IMR-90 (cell line): Measurements from ENCODE around the gene PTPRN2. TPM values are rescaled to one million over a fixed set of nuclear protein-coding genes. Genes with fewer than 3 reads are reported as not detected.

Experiments used
- ATAC-seq: fragments of 200-7000 bp; cut with Tn5 transposase; 2 replicates; pipeline ENCODE4 v1.9.1; 2020; ENCODE audit warnings: low read depth, mild to moderate bottlenecking, moderate library complexity
- BruUV-seq: library from RNA; stranded (reverse); fragments of 400-500 nt; replicated peaks from 2 replicates; lab custom pipeline; 2021; lab: Mats Ljungman, UMichigan
- CTCF ChIA-PET: fragments of 300-600 bp; formaldehyde crosslinking; extraction: SDS; loops from one replicate; lab custom pipeline; 2021; ENCODE audit warnings: antibody characterized with exemption; lab: Yijun Ruan, JAX
- POLR2A ChIA-PET: fragments of 300-600 bp; sonication (Branson Sonifier 250); formaldehyde crosslinking; loops from one replicate; lab custom pipeline; 2022; ENCODE audit warnings: antibody characterized with exemption; ENCODE audit not compliant: unreplicated experiment; lab: Charles Lee
- DNase-seq: peaks from one replicate; pipeline ENCODE4 v3.0.0; 2013
- H2AFZ ChIP-seq: replicated peaks from 2 replicates; pipeline ENCODE3; 2013; ENCODE audit warnings: low read length, mild to moderate bottlenecking; ENCODE audit not compliant: poor library complexity
- H2AK5ac ChIP-seq: 2 replicates; pipeline ENCODE4 v1.6.1; 2013; ENCODE audit warnings: low read depth, low read length, inconsistent platforms
- H2AK9ac ChIP-seq: replicated peaks from 2 replicates; pipeline ENCODE3; 2013; ENCODE audit warnings: mild to moderate bottlenecking, low read depth, low read length, moderate library complexity; ENCODE audit not compliant: poor library complexity
- H2BK120ac ChIP-seq: 2 replicates; pipeline ENCODE4 v1.6.1; 2013; ENCODE audit warnings: low read depth, low read length, inconsistent platforms
- H2BK15ac ChIP-seq: 3 replicates; pipeline ENCODE4 v1.6.1; 2013; ENCODE audit warnings: low read depth, low read length, inconsistent platforms
- H2BK20ac ChIP-seq: 2 replicates; pipeline ENCODE4 v1.6.1; 2013; ENCODE audit warnings: low read depth, mild to moderate bottlenecking, inconsistent platforms, low read length, moderate library complexity
- H2BK5ac ChIP-seq: 2 replicates; pipeline ENCODE4 v1.6.1; 2013; ENCODE audit warnings: mild to moderate bottlenecking, low read depth, low read length, inconsistent platforms; ENCODE audit not compliant: poor library complexity, severe bottlenecking
- H3K14ac ChIP-seq: replicated peaks from 2 replicates; pipeline ENCODE4 v1.6.1; 2013; ENCODE audit warnings: low read depth, low read length, inconsistent platforms
- H3K18ac ChIP-seq: 2 replicates; pipeline ENCODE4 v1.6.1; 2013; ENCODE audit warnings: low read depth, low read length, control low read depth
- H3K23ac ChIP-seq: 2 replicates; pipeline ENCODE4 v1.6.1; 2013; ENCODE audit warnings: low read depth, low read length, inconsistent platforms
- H3K27ac ChIP-seq: 2 replicates; pipeline ENCODE4 v1.5.1; 2013; ENCODE audit warnings: mild to moderate bottlenecking, control low read depth, low read length; ENCODE audit not compliant: insufficient read depth
- H3K27me3 ChIP-seq: 2 replicates; pipeline ENCODE4 v1.6.1; 2013; ENCODE audit warnings: low read length; ENCODE audit not compliant: control insufficient read depth, insufficient read depth
- H3K36me3 ChIP-seq: 2 replicates; pipeline ENCODE4 v1.6.1; 2013; ENCODE audit warnings: low read length, mixed read lengths; ENCODE audit not compliant: control insufficient read depth, insufficient read depth
- H3K4ac ChIP-seq: 2 replicates; pipeline ENCODE4 v1.6.1; 2013; ENCODE audit warnings: low read depth, low read length, inconsistent platforms
- H3K4me1 ChIP-seq: 2 replicates; pipeline ENCODE4 v1.6.1; 2013; ENCODE audit warnings: low read length, mixed read lengths; ENCODE audit not compliant: control insufficient read depth, insufficient read depth
- H3K4me2 ChIP-seq: 2 replicates; pipeline ENCODE4 v1.6.1; 2013; ENCODE audit warnings: low read depth, mild to moderate bottlenecking, control low read depth, low read length, moderate library complexity
- H3K4me3 ChIP-seq: 2 replicates; pipeline ENCODE4 v1.5.1; 2013; ENCODE audit warnings: low read depth, mild to moderate bottlenecking, control low read depth, low read length, moderate library complexity; ENCODE audit not compliant: insufficient read depth
- H3K56ac ChIP-seq: 2 replicates; pipeline ENCODE4 v1.6.1; 2013; ENCODE audit warnings: low read length, inconsistent platforms; ENCODE audit not compliant: insufficient read depth; ENCODE audit errors: extremely low read depth
- H3K79me1 ChIP-seq, 2 experiments: 2 replicates each; pipeline ENCODE4 v1.6.1; 2013; ENCODE audit warnings: low read length in 2 of 2, inconsistent platforms in 1 of 2, low read depth in 1 of 2
- H3K9ac ChIP-seq: 2 replicates; pipeline ENCODE4 v1.6.1; 2013; ENCODE audit warnings: low read depth, low read length, control low read depth
- H3K9me1 ChIP-seq: 2 replicates; pipeline ENCODE4 v1.6.1; 2013; ENCODE audit warnings: low read length, inconsistent platforms; ENCODE audit not compliant: insufficient read depth
- H3K9me3 ChIP-seq: 2 replicates; pipeline ENCODE4 v1.6.1; 2013; ENCODE audit warnings: low read length; ENCODE audit not compliant: control insufficient read depth, insufficient read depth
- H4K20me1 ChIP-seq: 2 replicates; pipeline ENCODE4 v1.6.1; 2013; ENCODE audit warnings: low read length, inconsistent platforms; ENCODE audit not compliant: insufficient read depth
- H4K5ac ChIP-seq: 2 replicates; pipeline ENCODE4 v1.6.1; 2013; ENCODE audit warnings: mild to moderate bottlenecking, low read depth, low read length, control low read depth
- H4K8ac ChIP-seq, 2 experiments: 2 replicates each; pipeline ENCODE4 v1.6.1; 2013; ENCODE audit warnings: low read depth in 2 of 2, low read length in 2 of 2, control low read depth in 1 of 2, inconsistent platforms in 1 of 2
- H4K91ac ChIP-seq: 2 replicates; pipeline ENCODE4 v1.6.1; 2013; ENCODE audit warnings: low read depth, low read length, inconsistent platforms; ENCODE audit not compliant: insufficient read depth
- BHLHE40 ChIP-seq: fragments of 150-350 bp; IDR thresholded peaks from 2 replicates; pipeline ENCODE4 v1.6.1; 2016; ENCODE audit warnings: mild to moderate bottlenecking, low read depth, low read length
- CEBPB ChIP-seq: IDR thresholded peaks from 2 replicates; pipeline ENCODE4 v1.6.1; 2012; ENCODE audit warnings: low read depth, low read length, improper control_type of control experiment
- FOS ChIP-seq: fragments of 150-350 bp; IDR thresholded peaks from 2 replicates; pipeline ENCODE4 v1.6.1; 2016; ENCODE audit warnings: low read depth, low read length
- MXI1 ChIP-seq: IDR thresholded peaks from 2 replicates; pipeline ENCODE4 v1.6.1; 2012; ENCODE audit warnings: low read depth, mild to moderate bottlenecking, low read length, moderate library complexity, borderline replicate concordance
- NFE2L2 ChIP-seq: fragments of 150-350 bp; IDR thresholded peaks from 2 replicates; pipeline ENCODE4 v1.6.1; 2016; ENCODE audit warnings: low read depth, mild to moderate bottlenecking, low read length
- RAD21 ChIP-seq: IDR thresholded peaks from 2 replicates; pipeline ENCODE4 v1.6.1; 2012; ENCODE audit warnings: low read length, improper control_type of control experiment
- RCOR1 ChIP-seq: IDR thresholded peaks from 2 replicates; pipeline ENCODE4 v1.6.1; 2012; ENCODE audit warnings: mild to moderate bottlenecking, low read length, improper control_type of control experiment; ENCODE audit not compliant: insufficient replicate concordance
- RFX5 ChIP-seq: IDR thresholded peaks from 2 replicates; pipeline ENCODE4 v1.8.0; 2012; ENCODE audit warnings: low read depth, mild to moderate bottlenecking, low read length, moderate library complexity
- WGBS, 2 experiments: methylation state at CpG; one replicate each; pipeline versions ENCODE4 v1.1.5 to v1.1.7; 2013; ENCODE audit warnings: missing lambda C conversion rate in 2 of 2; ENCODE audit not compliant: insufficient read length in 1 of 2; ENCODE audit errors: extremely low coverage in 2 of 2; 5-methylcytosine and 5-hydroxymethylcytosine counted together
- dilution Hi-C: fragments of 300-500 bp; cut with HindIII; formaldehyde crosslinking; loops from one replicate; pipeline ENCODE4 v1.14.3; 2018; ENCODE audit warnings: low sequenced_read_pairs; ENCODE audit not compliant: unreplicated experiment
- in situ Hi-C: fragments of 300-500 bp; cut with MboI; formaldehyde crosslinking; loops from 3 replicates; pipeline ENCODE4 v1.14.3; 2019; ENCODE audit warnings: low sequenced_read_pairs, inconsistent platforms, mixed read lengths
- intact Hi-C: fragments of 100-400 bp; cut with micrococcal nuclease; formaldehyde crosslinking; loops from 2 replicates; pipeline ENCODE4 v1.10.0; 2022
- polyA plus RNA-seq, 3 experiments: library from polyadenylated mRNA; depleted of rRNA; stranded (reverse); fragments of >200 nt; gene quantifications; 2 replicates each; pipeline ENCODE4 v1.2.3, GENCODE V29; 2012; ENCODE audit warnings: low replicate concordance in 1 of 3
- total RNA-seq: library from RNA; depleted of rRNA; stranded (reverse); fragments of >200 nt; gene quantifications from 2 replicates; pipeline ENCODE4 v1.2.3, GENCODE V29; 2012
- TF ChIP-seq, protein P1 (sequence below): conservative IDR thresholded peaks from 2 replicates; pipeline ENCODE4 v1.5.1; 2012; ENCODE audit warnings: mild to moderate bottlenecking, low read depth, low read length, improper control_type of control experiment
- TF ChIP-seq, protein P2 (sequence below): fragments of 150-350 bp; IDR thresholded peaks from 2 replicates; pipeline ENCODE4 v1.6.1; 2016; ENCODE audit warnings: low read depth, mild to moderate bottlenecking, low read length, moderate library complexity, borderline replicate concordance

PTPRN2 gene
- total and polyA plus RNA-seq, 2 of the 4 experiments (the other 2 are of a cell fraction) = 0.03 TPM; not detected in 1

DNA sequence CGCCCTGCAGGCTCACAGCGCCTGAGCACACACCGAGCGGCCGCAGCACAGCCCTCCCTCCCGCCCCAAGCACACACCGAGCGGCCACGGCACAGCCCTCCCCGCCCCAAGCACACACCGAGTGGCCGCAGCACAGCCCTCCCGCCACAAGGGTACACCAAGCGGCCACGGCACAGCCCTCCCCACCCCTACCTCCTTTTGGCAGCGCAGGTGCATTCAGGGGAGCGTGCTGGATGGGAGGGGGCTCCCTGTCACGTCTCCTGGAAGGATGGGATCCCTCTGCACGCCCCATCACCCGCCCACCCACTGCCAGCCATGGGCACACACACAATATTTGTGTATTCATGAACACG, 768.2 kb downstream of the PTPRN2 start:
- H2BK15ac ChIP-seq = no peak overlapping the region
- H3K9me3 ChIP-seq = peaks cover 70% of the 10 kb centered on the region
- no peak overlapping the region for H2AFZ ChIP-seq
- in situ Hi-C loops (no loop called here), intact Hi-C loops (no loop called here), dilution Hi-C loops (no loop called here)
- H3K56ac ChIP-seq = no peak overlapping the region
- POLR2A ChIA-PET = no interaction called here
- no peak overlapping the region for H4K5ac ChIP-seq
- no peak overlapping the region for H2BK20ac ChIP-seq
- no peaks in the 10 kb centered on the region for H3K27me3 ChIP-seq
- no TSS peak for BruUV-seq
- no peak overlapping the region for H3K23ac ChIP-seq
- no peak overlapping the region for H3K4ac ChIP-seq
- WGBS, 2 experiments = 56% methylated on average over 2 of the region's 21 CpGs; no CpG with 5 or more reads in 1 of the 2 experiments
- CTCF ChIA-PET = no interaction called here
- no peak for DNase-seq
- H3K79me1 ChIP-seq = no peaks in the 10 kb centered on the region
- no peak for ATAC-seq
- H4K20me1 ChIP-seq = no peaks in the 10 kb centered on the region
- H3K4me3 ChIP-seq = no peak overlapping the region
- no peak overlapping the region for H2BK5ac ChIP-seq
- H3K9me1 ChIP-seq = no peaks in the 10 kb centered on the region
- H4K8ac ChIP-seq = no peak overlapping the region
- no peak overlapping the region for H3K27ac ChIP-seq
- H3K4me1 ChIP-seq = no peaks in the 10 kb centered on the region
- no peak overlapping the region for H4K91ac ChIP-seq
- no peaks in the 10 kb centered on the region for H3K36me3 ChIP-seq
- no peak overlapping the region for H2BK120ac ChIP-seq
- H2AK9ac ChIP-seq = no peak overlapping the region
- H3K18ac ChIP-seq = no peak overlapping the region
- H3K4me2 ChIP-seq = no peak overlapping the region
- no peak overlapping the region for H3K9ac ChIP-seq
- H3K14ac ChIP-seq = no peak overlapping the region
- H2AK5ac ChIP-seq = no peak overlapping the region
- TF ChIP-seq CEBPB (no peak), RCOR1 (no peak), MXI1 (no peak), BHLHE40 (no peak), RAD21 (no peak), FOS (no peak), RFX5 (no peak), NFE2L2 (no peak)
- TF ChIP-seq, protein P1, sequence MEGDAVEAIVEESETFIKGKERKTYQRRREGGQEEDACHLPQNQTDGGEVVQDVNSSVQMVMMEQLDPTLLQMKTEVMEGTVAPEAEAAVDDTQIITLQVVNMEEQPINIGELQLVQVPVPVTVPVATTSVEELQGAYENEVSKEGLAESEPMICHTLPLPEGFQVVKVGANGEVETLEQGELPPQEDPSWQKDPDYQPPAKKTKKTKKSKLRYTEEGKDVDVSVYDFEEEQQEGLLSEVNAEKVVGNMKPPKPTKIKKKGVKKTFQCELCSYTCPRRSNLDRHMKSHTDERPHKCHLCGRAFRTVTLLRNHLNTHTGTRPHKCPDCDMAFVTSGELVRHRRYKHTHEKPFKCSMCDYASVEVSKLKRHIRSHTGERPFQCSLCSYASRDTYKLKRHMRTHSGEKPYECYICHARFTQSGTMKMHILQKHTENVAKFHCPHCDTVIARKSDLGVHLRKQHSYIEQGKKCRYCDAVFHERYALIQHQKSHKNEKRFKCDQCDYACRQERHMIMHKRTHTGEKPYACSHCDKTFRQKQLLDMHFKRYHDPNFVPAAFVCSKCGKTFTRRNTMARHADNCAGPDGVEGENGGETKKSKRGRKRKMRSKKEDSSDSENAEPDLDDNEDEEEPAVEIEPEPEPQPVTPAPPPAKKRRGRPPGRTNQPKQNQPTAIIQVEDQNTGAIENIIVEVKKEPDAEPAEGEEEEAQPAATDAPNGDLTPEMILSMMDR = no peak
- TF ChIP-seq, protein P2, sequence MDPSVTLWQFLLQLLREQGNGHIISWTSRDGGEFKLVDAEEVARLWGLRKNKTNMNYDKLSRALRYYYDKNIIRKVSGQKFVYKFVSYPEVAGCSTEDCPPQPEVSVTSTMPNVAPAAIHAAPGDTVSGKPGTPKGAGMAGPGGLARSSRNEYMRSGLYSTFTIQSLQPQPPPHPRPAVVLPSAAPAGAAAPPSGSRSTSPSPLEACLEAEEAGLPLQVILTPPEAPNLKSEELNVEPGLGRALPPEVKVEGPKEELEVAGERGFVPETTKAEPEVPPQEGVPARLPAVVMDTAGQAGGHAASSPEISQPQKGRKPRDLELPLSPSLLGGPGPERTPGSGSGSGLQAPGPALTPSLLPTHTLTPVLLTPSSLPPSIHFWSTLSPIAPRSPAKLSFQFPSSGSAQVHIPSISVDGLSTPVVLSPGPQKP = no peak
